MM.1S (cell line): ENCODE results near the gene FSTL1.

Experiments
- DNase-seq: peaks from one replicate; pipeline ENCODE4 v3.0.0-alpha.2; 2015
- H2AFZ ChIP-seq: fragments of 300-600 bp; sonication (generic); 2 replicates; pipeline ENCODE4 v1.6.0; 2016; ENCODE audit warnings: antibody characterized with exemption, low read length
- H3F3A ChIP-seq: fragments of 300-600 bp; sonication (generic); 2 replicates; pipeline ENCODE4 v1.6.1; 2016; ENCODE audit warnings: mild to moderate bottlenecking, antibody characterized with exemption, low read length, moderate library complexity, mixed read lengths; ENCODE audit not compliant: insufficient read depth
- H3K27ac ChIP-seq: fragments of 300-600 bp; sonication (generic); 2 replicates; pipeline ENCODE4 v1.5.1; 2016; ENCODE audit warnings: mild to moderate bottlenecking, low read length
- H3K27me3 ChIP-seq: fragments of 300-600 bp; sonication (generic); replicated peaks from 2 replicates; pipeline ENCODE4 v1.6.0; 2016; ENCODE audit warnings: low read length; ENCODE audit not compliant: insufficient read depth
- H3K36me3 ChIP-seq: fragments of 300-600 bp; sonication (generic); replicated peaks from 2 replicates; pipeline ENCODE4 v1.6.1; 2016; ENCODE audit warnings: mild to moderate bottlenecking, low read length, mixed read lengths; ENCODE audit not compliant: insufficient read depth
- H3K4me1 ChIP-seq: fragments of 300-600 bp; sonication (generic); 2 replicates; pipeline ENCODE4 v1.6.1; 2016; ENCODE audit warnings: low read length, mixed read lengths
- H3K4me2 ChIP-seq: fragments of 300-600 bp; sonication (generic); 2 replicates; pipeline ENCODE4 v1.6.0; 2016; ENCODE audit warnings: low read depth, low read length
- H3K4me3 ChIP-seq: fragments of 300-600 bp; sonication (generic); 2 replicates; pipeline ENCODE4 v1.5.1; 2016; ENCODE audit warnings: low read length, mixed read lengths
- H3K79me2 ChIP-seq: fragments of 300-600 bp; sonication (generic); 2 replicates; pipeline ENCODE4 v1.6.1; 2016; ENCODE audit warnings: mixed run types, low read length, mixed read lengths
- H3K9ac ChIP-seq: fragments of 300-600 bp; sonication (generic); 2 replicates; pipeline ENCODE4 v1.6.1; 2016; ENCODE audit warnings: low read length, mixed read lengths
- H3K9me2 ChIP-seq: fragments of 300-600 bp; sonication (generic); replicated peaks from 2 replicates; pipeline ENCODE4 v1.6.1; 2016; ENCODE audit warnings: mild to moderate bottlenecking, low read length, mixed read lengths; ENCODE audit not compliant: insufficient read depth
- H3K9me3 ChIP-seq: fragments of 300-600 bp; sonication (generic); replicated peaks from 2 replicates; pipeline ENCODE4 v1.6.1; 2016; ENCODE audit warnings: mild to moderate bottlenecking, low read length, mixed read lengths; ENCODE audit not compliant: insufficient read depth
- H4K20me1 ChIP-seq: fragments of 300-600 bp; sonication (generic); 2 replicates; pipeline ENCODE4 v1.6.1; 2016; ENCODE audit warnings: mild to moderate bottlenecking, low read length, moderate library complexity, mixed read lengths; ENCODE audit not compliant: insufficient read depth
- EZH2 ChIP-seq: fragments of 300-600 bp; sonication (generic); optimal IDR thresholded peaks from 2 replicates; pipeline ENCODE3; 2017; ENCODE audit warnings: low read depth, mild to moderate bottlenecking, antibody characterized with exemption, low read length, mixed read lengths
- EZH2phosphoT487 ChIP-seq: fragments of 300-600 bp; sonication (generic); IDR thresholded peaks from 2 replicates; pipeline ENCODE4 v1.6.1; 2018; ENCODE audit warnings: antibody characterized with exemption, low read length
- TF ChIP-seq, protein P1 (sequence below): fragments of 300-600 bp; sonication (generic); IDR thresholded peaks from 2 replicates; pipeline ENCODE4 v1.5.1; 2016; ENCODE audit warnings: antibody characterized with exemption, low read length, mixed read lengths

The FSTL1 gene

DNA sequence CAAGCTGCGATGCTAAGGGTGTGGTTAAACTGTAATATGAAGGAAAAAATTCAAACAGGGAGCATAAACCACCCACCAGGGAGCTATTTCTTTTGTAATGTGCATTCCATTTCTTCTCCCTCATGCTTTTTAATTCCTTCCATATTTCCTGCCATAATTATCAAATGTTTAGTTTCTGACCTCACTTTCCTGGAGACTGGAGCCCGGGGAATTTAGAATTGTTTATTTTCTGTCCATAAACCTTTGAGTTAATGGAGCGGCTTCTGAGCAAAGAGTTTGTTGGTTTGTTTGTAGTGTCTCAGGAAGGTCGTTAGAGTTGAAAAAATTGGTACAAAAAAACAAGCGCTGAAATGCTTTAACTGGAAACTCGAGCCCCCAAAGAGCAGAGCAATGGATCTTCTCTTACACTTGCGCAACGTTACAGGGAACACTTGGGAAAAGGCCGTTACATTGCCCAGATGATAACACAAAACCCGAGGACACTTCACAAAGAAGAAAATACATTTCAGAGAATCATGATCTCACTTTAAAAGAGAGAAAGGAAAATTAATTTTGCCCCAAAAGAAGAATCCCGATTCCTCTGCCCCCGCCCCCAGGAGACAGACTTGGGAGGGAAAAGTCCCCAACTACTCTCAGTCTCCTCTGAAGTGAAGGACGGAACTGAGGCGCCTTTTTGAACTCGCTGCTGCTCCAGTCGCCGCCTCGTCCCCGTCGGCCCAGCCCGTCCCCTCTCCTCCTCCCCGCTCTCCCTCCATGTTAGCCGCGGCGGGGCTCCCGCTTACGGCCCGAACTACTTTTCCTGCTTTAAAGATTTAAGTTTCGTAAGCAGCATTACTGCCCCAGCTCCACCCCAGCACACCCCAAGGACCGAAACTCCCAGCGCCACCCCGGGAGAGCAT, 842 bp downstream of the FSTL1 start:
- H3K9me2 ChIP-seq = no peaks in the 10 kb centered on the region
- peak overlapping the region; percentile 18; the same call in 1 of the 2 replicates for H3K9ac ChIP-seq
- no peaks in the 10 kb centered on the region for H3K27me3 ChIP-seq
- no peaks in the 10 kb centered on the region for H3K79me2 ChIP-seq
- no peaks in the 10 kb centered on the region for H3K9me3 ChIP-seq
- peak overlapping the region; percentile 88 for H3K4me2 ChIP-seq
- H3K4me1 ChIP-seq = no peaks in the 10 kb centered on the region
- no peak overlapping the region for H3K27ac ChIP-seq
- peak overlapping the region; percentile 79 for H3K4me3 ChIP-seq
- DNase-seq = no peak
- H3F3A ChIP-seq = no peaks in the 10 kb centered on the region
- H4K20me1 ChIP-seq = no peaks in the 10 kb centered on the region
- H3K36me3 ChIP-seq = no peaks in the 10 kb centered on the region
- TF ChIP-seq, protein P1, sequence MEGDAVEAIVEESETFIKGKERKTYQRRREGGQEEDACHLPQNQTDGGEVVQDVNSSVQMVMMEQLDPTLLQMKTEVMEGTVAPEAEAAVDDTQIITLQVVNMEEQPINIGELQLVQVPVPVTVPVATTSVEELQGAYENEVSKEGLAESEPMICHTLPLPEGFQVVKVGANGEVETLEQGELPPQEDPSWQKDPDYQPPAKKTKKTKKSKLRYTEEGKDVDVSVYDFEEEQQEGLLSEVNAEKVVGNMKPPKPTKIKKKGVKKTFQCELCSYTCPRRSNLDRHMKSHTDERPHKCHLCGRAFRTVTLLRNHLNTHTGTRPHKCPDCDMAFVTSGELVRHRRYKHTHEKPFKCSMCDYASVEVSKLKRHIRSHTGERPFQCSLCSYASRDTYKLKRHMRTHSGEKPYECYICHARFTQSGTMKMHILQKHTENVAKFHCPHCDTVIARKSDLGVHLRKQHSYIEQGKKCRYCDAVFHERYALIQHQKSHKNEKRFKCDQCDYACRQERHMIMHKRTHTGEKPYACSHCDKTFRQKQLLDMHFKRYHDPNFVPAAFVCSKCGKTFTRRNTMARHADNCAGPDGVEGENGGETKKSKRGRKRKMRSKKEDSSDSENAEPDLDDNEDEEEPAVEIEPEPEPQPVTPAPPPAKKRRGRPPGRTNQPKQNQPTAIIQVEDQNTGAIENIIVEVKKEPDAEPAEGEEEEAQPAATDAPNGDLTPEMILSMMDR = no peak
- TF ChIP-seq EZH2phosphoT487 (no peak), EZH2 (no peak)
- H2AFZ ChIP-seq = peak overlapping the region; percentile 95

DNA sequence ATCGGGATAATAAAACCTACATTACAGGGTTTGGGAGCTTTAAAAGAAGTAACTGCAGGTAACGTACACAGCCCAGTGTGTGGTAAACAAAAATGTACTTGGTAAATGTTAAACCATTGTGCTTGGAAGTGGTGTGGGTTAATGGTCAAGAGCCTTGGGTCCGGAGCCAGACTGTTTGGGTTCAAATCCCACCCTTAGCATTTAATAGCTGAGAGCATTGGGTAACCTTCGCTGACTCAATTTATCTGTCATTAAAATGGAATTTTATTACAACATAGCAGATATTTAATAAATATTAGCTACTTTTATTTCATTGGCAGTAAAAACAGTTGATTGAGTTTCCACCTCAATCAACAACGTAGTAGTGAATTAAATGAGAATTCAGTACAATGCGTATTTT, 1.5 kb downstream of the FSTL1 start:
- DNase-seq = no peak
- Histone ChIP-seq H3K27me3 (no peaks in the 10 kb centered on the region), H4K20me1 (no peaks in the 10 kb centered on the region), H3K4me3 (no peak overlapping the region), H3K9ac (no peak overlapping the region), H3K27ac (no peak overlapping the region), H3F3A (no peaks in the 10 kb centered on the region), H3K9me2 (no peaks in the 10 kb centered on the region), H3K4me2 (no peak overlapping the region), H2AFZ (no peak overlapping the region), H3K79me2 (no peaks in the 10 kb centered on the region), H3K4me1 (no peaks in the 10 kb centered on the region), H3K9me3 (no peaks in the 10 kb centered on the region), H3K36me3 (no peaks in the 10 kb centered on the region)
- TF ChIP-seq EZH2phosphoT487 (no peak), EZH2 (no peak)
- TF ChIP-seq, protein P1 = no peak

DNA sequence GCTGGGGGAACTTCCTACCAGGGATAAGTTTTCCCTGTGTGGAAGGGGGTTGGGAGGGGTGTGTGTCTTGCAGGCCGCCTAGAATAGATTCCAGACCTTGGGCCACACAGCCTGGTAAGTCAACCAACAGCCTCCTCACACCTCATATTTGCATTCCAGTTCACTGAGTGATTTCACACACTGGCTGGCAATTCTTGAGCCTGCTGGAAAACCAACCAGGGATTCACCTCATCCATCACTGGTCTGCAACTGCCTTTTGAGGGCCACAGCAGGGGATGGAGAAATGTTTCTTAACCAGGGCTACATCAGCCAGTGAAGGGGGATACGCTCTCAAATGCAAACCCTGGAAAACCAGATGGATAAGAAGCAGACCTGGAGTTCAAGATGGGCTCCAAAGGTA, 2.0 kb downstream of the FSTL1 start:
- Histone ChIP-seq H3K79me2 (no peaks in the 10 kb centered on the region), H3K9me2 (no peaks in the 10 kb centered on the region), H3K27ac (no peak overlapping the region), H3K4me2 (no peak overlapping the region), H2AFZ (no peak overlapping the region), H3K9ac (no peak overlapping the region), H3K27me3 (no peaks in the 10 kb centered on the region), H3K4me3 (no peak overlapping the region), H3F3A (no peaks in the 10 kb centered on the region), H4K20me1 (no peaks in the 10 kb centered on the region), H3K36me3 (no peaks in the 10 kb centered on the region), H3K9me3 (no peaks in the 10 kb centered on the region), H3K4me1 (no peaks in the 10 kb centered on the region)
- TF ChIP-seq EZH2 = no peak
- TF ChIP-seq EZH2phosphoT487 = no peak
- TF ChIP-seq, protein P1 = no peak
- no peak for DNase-seq
